ENCODE data around the gene RHBDF2.

Gene RHBDF2

DNA sequence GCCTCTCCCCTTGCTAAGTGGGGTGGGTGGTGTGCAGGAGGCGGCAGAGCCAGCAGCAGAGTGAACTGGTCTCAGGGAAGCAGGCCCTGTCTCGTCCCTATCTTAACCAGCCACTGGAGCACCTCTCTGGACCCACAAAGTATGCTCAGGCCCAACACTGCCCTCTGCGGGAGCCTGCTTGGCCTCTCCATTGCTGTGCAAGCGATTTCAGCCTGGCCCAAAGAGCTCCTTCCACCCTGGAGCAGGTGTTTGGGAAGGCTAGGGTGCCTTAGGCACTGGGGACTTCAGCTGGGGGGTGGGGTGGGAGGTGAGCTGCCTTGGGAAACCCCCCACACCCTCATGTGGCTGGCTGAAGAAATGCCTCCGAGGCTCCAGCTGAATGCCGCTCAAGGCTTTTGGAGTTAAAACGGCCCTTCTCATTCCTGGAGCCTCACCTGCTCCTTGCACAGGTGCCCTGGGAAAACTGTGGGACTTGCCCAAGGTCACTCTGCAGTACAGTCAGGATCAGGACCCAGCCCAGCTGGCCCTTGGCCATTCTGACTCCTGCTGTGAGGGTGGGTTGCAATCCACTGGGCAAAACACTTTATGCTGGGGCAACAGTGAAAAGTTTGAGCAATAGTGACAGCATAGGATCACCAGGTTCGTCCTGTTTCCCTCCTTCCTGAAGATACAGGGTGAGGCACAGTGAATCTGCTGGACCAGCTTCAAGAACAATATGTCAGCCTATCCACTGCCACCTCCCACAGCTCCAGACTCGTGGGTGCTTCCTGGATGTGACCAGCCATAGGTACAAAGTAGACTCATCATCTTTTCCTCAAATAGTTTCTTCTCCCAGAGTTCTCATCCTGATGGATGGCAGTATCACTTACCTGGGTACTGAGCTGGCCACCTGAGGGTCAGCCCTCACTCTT lies 42.4 kb downstream of the RHBDF2 start:
- peak; percentile 30 to 59 for DNase-seq

DNA sequence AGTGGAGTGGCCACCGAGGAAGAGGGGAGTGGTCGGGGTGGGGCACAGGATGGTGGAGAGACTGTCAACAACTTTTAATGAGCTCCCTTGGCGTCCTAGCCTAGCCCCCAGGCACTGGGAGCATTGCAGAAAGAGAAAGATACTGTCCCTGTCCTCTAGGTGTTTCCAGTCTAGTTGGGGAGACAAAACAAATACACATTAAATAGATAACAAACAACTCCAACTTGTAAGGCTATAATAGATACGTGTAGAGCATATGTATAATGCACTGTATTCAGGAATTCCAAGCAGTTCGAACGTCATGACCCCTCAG lies 47.8 kb downstream of the RHBDF2 start:
- no peak for DNase-seq

DNA sequence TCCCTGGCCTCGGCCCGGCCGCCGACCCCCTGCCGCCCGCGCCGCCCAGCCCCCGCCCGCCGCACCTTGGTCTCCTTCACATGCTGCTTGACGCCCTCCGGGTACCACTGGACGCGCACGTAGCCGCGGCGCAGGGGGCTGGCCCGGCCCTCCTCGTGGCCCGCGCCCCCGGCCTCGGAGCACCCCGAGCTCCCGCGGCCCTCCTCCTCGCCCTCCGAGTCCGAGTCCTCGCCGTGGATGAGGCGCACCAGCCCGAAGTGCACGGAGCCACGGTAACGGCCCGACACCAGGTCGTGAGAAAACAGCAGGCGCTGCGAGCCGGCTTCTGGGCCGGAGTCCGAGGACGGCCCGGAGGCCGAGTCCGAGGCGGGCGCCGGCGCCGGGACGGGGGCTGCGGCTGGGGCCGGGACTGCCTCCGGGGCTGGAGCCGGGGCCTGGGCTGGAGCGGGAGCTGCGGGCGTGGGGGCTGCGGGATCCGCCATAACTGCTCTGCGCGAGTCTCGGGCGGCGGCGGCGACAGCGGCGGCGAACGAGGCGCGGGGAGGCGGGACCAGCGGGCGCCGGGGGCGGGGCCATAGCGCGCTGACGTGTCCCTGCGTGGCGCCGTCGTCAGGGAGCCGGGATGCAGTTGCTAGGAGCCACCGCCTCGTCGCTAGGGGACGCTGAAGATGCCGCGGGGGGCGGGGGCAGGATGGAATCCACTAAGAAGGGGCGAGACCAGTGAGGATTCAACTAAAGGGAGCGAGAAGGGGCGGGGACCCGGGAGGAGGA lies 48.4 kb downstream of the RHBDF2 start, which contains the start of gene UBE2O:
TSS of gene UBE2O (minus strand) at position 493 of the 771 bp plus-strand sequence. CDS start at position 482, 11 bp downstream.
- DNase-seq = peak; percentile 86 to 90

DNA sequence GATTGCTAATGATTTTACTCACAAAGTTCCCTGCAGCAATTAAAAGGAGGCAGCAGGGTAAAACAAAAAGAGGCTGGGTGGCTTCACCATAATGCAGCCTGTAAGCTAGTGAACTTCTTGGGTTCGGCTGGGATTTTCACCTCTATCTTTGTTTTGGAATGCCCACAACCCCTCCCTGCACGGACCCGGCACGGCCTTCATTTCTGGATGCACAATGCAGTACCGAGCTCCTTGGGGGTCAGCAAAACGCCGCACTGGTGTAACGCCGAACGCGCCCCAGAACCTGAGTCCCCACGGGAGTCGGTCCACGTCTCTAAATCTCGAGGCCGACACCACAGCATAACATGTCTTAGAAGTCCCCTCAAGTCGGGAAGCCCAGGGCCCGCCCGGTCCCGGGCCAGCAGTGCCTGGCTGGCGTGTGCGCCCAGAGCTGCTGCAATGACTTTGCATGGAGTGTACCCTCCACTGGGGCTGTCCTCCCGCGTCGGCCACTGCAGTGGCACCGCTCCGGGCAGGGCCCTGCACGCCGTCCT lies 49.0 kb downstream of the RHBDF2 start:
- peak in 1 of 2 donors; percentile 16 for DNase-seq

GRCh38 chr17:76451506-76451905 lies 49.7 kb downstream of the RHBDF2 start:
- DNase-seq = no peak

GRCh38 chr17:76449126-76449525 lies 52.1 kb downstream of the RHBDF2 start:
- DNase-seq = no peak

- DNase-seq = no peak
Observed at GRCh38 chr17:76447931-76448652, 53.1 kb downstream of the RHBDF2 start.

DNA sequence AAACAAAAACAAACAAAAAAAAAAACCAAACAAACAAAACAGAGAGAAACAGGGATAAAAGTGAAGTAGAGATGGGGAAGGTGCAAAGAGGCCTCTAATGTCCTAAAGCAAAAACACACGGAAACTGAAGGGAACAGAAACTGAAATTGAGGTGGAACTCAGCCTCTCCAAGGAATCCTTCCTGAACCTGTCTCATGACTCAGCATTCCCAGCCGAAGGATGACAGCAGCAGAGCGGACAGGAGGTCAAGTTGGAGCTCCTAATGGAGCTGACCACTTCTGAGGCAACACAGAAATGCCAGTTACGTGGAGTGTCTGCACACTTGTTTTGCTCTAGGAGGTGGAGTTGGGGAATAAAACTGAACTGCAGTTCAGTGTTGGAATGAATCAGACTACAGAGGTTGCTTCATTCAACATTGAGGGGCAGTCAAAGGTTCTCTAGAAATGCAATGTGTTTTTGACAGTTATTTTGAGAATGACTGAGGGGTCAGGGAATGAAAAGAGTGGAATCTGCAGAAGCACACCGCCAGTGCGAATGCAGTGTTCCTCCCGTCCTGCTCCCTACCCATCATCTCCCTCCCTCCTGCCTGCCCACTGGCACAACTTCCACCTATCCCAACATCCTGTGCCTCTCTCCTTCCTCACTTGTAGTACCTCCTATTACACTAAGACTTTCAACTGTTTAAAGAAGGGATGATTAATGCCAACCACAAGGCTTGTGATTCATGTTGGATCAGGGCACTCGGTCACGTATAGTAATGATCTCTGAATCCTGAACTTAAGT lies 54.6 kb downstream of the RHBDF2 start:
- no peak for DNase-seq

DNA sequence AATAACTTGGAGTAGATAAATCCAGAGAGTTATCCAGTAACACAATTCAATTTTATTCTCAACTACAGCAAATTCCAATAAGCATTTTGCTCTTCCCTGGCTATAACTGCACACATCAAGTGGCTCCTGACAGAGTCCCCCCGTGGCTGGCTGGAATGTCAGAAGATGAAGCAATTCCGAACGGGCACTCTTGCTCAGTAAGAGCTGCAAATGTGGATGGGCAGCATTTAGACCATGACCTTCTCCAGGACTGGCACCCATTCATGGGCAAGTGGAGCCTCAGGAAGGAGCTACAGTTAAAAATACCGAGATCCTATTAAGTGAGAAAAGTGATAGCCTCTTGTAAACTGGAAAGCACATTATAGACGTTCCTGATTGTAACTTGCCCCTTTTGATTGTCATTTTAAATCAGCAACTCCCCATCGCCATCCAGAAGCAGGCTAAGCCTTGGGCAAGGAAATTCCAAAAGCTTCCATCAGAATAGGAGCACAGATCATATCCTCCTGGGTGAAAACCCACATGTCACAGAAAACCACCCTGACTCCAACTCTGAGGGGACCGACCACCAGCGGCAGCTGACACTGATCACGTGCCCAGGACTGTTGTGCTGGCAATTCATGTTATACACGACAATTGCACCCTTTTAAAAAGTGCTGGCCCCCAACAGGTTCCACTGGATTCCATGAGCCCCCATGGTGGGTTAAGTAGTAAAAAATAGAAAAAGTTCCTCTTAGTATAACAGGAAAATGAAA lies 55.4 kb downstream of the RHBDF2 start:
- no peak for DNase-seq

- no peak for DNase-seq
Observed at GRCh38 chr17:76444518-76445311, 56.5 kb downstream of the RHBDF2 start.

DNA sequence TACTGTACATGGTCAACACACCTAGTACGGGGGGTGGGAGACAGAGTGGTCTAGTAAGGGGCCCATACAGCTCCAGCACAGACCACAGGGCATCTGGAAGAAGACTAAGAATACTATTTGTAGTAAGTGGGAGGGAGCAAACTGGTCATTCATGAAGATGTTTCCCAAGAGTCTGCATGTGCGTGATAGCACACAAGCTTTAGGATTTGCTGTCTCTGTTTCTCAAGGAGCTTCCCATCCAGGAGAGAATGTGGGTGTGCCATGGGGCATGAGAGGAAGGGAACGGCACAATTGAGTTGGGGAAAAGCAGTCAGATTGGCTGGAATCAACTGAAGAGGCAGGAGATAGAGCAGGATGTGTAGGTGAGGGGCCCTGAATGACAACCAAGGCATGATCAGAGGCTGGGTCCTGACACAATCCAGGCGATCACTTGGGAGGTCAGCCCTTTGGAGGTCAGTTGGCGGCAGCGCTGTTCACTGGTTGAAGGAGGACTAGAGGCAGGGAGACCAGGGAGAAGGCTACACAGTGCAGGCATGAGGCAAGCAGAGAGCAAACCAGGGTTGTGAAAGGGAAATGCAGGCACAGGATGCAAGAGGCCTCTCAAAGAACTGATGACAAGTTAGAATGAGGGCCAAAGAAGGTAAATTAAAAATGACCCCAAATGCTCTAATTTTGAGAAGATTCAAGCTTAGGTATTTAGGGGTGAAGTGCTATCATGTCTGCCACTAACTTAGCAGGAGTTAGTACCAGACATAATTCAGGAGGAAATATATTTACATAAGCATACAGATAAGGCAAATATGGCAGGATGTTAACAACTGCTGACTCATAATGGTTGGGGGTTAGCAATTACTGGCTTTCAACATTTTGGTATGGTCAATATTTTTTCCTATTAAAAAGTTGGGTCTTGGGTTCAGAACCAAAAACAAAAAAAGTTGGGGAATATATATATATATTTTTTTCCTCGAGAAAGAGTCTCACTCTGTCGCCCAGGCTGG lies 58.6 kb downstream of the RHBDF2 start:
- DNase-seq = no peak

DNA sequence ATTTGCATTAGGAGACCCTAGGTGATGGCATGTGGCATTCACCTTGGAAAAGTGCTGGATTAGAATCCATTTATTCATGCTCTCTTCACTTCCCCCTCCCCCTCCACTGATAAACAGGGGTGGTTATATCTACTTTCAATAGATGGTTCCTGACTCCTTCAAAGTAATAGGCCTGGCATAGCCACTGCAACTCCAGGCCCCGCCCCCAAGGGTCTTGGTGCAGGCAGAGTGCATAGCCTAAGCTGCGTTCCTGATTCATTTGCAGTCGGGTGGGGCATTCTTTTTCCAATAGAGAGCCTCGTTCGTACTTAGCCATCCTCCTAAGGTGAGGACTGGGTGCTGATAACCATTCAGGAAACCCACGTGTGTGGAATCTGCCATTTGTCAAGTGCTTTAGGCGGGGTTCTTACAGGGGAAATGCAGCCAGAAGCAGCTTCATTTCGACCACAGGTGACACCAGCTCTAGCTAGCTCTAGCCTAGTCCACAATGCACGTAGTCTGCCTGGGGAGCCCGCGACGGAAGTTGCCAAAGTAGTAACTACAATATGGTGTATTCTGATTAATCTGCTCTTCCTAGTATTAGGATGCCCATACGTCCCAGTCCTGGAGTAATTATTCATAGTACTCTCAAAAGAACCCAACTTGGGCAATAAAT lies 59.4 kb downstream of the RHBDF2 start:
- DNase-seq = no peak

- no peak for DNase-seq
Observed at GRCh38 chr17:76440751-76441362, 60.4 kb downstream of the RHBDF2 start.

DNA sequence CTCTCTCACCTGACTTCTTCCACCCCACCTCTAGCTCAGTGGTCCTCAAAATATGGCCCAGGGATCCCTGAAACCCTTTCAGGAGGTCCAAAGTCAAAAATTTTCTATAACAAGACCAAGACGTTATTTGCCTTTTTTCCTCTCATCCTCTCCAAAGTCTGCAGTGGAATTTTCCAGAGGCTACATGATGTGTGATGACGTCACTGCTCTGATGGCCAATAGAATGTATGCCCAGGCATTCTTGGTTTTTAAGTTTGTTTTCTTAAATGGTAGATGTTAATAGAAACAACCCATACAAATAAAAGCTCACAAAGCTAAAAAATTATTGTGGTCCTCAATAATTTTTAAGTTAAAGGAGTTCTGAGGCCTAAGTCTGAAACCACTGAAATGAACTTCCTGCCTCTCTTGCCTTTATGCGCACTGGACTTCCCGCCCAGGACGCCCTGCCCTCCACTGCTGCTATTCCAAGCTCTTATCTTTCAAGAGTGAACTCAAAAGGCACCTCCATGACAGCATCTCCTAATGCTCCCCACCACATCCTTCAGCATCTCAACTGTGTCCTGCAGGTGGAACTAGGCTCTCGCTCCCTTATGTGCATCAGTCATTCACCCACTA lies 61.8 kb downstream of the RHBDF2 start:
- no peak for DNase-seq

DNA sequence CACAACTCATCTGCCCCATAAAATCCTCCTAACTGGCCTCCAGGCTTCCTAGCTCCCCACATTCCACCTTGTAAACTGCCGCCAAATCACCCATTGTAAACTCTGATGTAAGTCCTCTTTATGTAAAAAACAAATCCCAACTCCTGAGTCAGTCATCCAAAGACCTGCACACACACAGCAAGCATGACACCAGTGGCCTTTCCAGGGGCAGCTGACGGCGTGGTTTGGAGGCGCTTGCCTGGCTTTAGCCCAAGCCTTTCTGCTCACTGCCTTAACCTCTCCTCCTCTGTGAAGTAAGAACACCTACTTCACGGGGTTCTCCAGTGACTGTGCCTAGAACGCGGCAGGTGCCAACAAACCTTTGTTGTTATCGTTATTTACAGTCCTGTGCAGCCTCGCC lies 62.3 kb downstream of the RHBDF2 start:
- no peak for DNase-seq

DNA sequence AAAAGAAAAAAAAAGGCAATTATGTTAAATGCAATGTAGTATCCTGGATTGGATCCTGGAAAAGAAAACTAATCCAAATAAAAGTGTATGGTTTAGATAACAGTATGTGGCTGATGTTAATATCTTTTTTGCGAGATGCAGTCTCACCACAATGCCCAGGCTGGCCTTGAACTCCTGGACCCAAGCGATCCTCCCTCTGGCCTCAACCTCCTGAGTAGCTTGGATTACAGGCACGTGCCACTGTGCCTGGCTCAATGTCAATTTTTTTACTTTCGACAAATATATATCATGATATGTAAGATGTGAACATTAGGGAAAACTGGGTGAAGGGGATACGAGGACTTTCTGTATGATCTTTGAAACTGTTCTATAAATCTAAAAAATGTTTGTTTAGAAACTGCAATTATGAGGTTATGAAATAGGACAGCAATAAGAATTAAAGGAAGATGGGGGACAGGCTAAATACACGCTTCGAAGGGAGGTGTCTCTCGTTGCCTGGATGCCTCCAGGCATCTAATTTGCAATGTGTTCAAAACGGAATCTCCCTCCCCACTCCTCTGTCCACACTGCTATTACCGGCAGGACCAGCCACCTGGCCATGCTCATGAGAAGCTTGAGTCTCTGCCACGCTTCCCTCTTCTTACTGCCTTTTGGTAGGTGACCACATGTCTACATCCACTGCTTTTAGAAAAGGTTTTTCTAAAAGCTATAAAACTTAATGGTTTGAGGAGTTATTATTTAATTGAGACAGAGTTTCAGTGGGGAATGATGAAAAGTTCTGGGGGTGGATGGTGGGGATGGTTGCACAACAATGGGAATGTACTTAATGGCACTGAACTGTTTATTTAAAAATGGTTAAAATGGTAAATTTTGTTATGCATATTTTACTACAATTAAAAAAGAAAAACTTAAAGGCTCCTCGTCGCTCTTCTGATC lies 63.5 kb downstream of the RHBDF2 start:
- no peak for DNase-seq

Measured in inflammatory macrophage (primary cell).